WTC11 (cell line): ENCODE measurements around the gene LYG2. TPM values are rescaled to one million over a fixed set of nuclear protein-coding genes. Genes with fewer than 3 reads are reported as not detected.

ENCODE experiments used
- ATAC-seq: fragments of 200-7000 bp; cut with Tn5 transposase; 2 replicates; pipeline ENCODE4 v1.10.0; 2021; ENCODE audit warnings: mild to moderate bottlenecking, moderate library complexity
- CTCF ChIA-PET: fragments of 300-600 bp; sonication (Branson Sonifier 250); formaldehyde crosslinking; loops from one replicate; lab custom pipeline; 2021; ENCODE audit warnings: antibody characterized with exemption; lab: Charles Lee
- POLR2A ChIA-PET: fragments of 350-600 bp; sonication (Branson Sonifier 250); formaldehyde crosslinking; loops from one replicate; lab custom pipeline; 2021; ENCODE audit warnings: antibody characterized with exemption; lab: Charles Lee
- DNase-seq: peaks from one replicate; pipeline ENCODE4 v3.0.0; 2021; ENCODE audit warnings: low spot score
- H3K27ac Mint-ChIP-seq: 2 replicates; pipeline ENCODE4 v1.8.0; 2021; ENCODE audit warnings: mixed read lengths
- H3K27me3 Mint-ChIP-seq: 2 replicates; pipeline ENCODE4 v1.8.0; 2021; ENCODE audit warnings: low read depth, mild to moderate bottlenecking, moderate library complexity, mixed read lengths
- H3K36me3 Mint-ChIP-seq: 2 replicates; pipeline ENCODE4 v1.8.0; 2021; ENCODE audit warnings: mixed read lengths
- H3K4me1 Mint-ChIP-seq: 2 replicates; pipeline ENCODE4 v1.8.0; 2022; ENCODE audit warnings: mixed read lengths
- H3K4me3 Mint-ChIP-seq: 2 replicates; pipeline ENCODE4 v1.8.0; 2021; ENCODE audit warnings: mild to moderate bottlenecking, moderate library complexity, mixed read lengths
- H3K9me3 Mint-ChIP-seq: 2 replicates; pipeline ENCODE4 v1.8.0; 2021; ENCODE audit warnings: mixed read lengths
- AR ChIP-seq: fragments of 250-450 bp; sonication (Bioruptor Pico); IDR thresholded peaks from 2 replicates; pipeline ENCODE4 v1.9.0; 2021; ENCODE audit warnings: mild to moderate bottlenecking
- ATF6 ChIP-seq: sonication (generic); formaldehyde crosslinking; IDR thresholded peaks from 2 replicates; pipeline ENCODE4 v1.8.1; 2023; ENCODE audit warnings: mild to moderate bottlenecking, missing genetic modification reagents
- CTCF ChIP-seq: fragments of 200-600 bp; IDR thresholded peaks from 2 replicates; pipeline ENCODE4 v1.8.0; 2022; ENCODE audit warnings: antibody characterized with exemption
- NFYB ChIP-seq: sonication (generic); formaldehyde crosslinking; conservative IDR thresholded peaks from 2 replicates; pipeline ENCODE4 v1.8.0; 2022; ENCODE audit warnings: low read depth, missing genetic modification reagents
- STAT6 ChIP-seq: sonication (generic); formaldehyde crosslinking; conservative IDR thresholded peaks from 2 replicates; pipeline ENCODE4 v1.8.1; 2023; ENCODE audit warnings: mild to moderate bottlenecking, low read depth, missing genetic modification reagents, moderate library complexity
- USF2 ChIP-seq: sonication (generic); formaldehyde crosslinking; IDR thresholded peaks from 2 replicates; pipeline ENCODE4 v1.8.1; 2023; ENCODE audit warnings: mild to moderate bottlenecking, missing genetic modification reagents, moderate library complexity
- ZNF121 ChIP-seq: sonication (generic); formaldehyde crosslinking; IDR thresholded peaks from 2 replicates; pipeline ENCODE4 v1.8.0; 2023; ENCODE audit warnings: missing genetic modification reagents
- total RNA-seq: library from RNA; stranded (reverse); gene quantifications from 3 replicates; pipeline ENCODE4 v1.2.3, GENCODE V29; 2021

LYG2 gene
- total RNA-seq, 1 experiment from 2014 or later = not detected

- peaks cover 4% of the 10 kb centered on the region; the same call in 1 of the 2 replicates for H3K27me3 Mint-ChIP-seq
- no peak overlapping the region for H3K4me3 Mint-ChIP-seq
- peaks cover 52% of the 10 kb centered on the region for H3K36me3 Mint-ChIP-seq
- no peak for DNase-seq
- no peaks in the 10 kb centered on the region for H3K4me1 Mint-ChIP-seq
- ChIA-PET POLR2A (no interaction called here), CTCF (no interaction called here)
- TF ChIP-seq AR (CRISPR knock-in tag) (no peak), CTCF (peak; percentile 32; the same call in 1 of the 2 replicates)
- ATAC-seq = no peak
- H3K9me3 Mint-ChIP-seq = peaks cover 49% of the 10 kb centered on the region
- H3K27ac Mint-ChIP-seq = no peak overlapping the region
Observed at GRCh38 chr2:99201959-99202678, 53.3 kb downstream of the LYG2 start.

GRCh38 chr2:99200076-99200800 lies 55.2 kb downstream of the LYG2 start:
- H3K4me3 Mint-ChIP-seq = no peak overlapping the region
- H3K9me3 Mint-ChIP-seq = peaks cover 30% of the 10 kb centered on the region
- ChIA-PET POLR2A (no interaction called here), CTCF (no interaction called here)
- ATAC-seq (no peak), DNase-seq (no peak)
- peaks cover 46% of the 10 kb centered on the region for H3K36me3 Mint-ChIP-seq
- TF ChIP-seq ZNF121 (CRISPR knock-in tag) (peak; percentile 53; the same call in 1 of the 2 replicates), NFYB (CRISPR knock-in tag) (no peak), ATF6 (CRISPR knock-in tag) (no peak), USF2 (no peak), STAT6 (CRISPR knock-in tag) (no peak)
- no peaks in the 10 kb centered on the region for H3K27me3 Mint-ChIP-seq
- no peak overlapping the region for H3K27ac Mint-ChIP-seq
- no peaks in the 10 kb centered on the region for H3K4me1 Mint-ChIP-seq
